GM23338 (cell line): Measurements from ENCODE around the gene ARFIP1.

Source experiments
- CREB1 ChIP-seq: fragments of 250-450 bp; sonication (Bioruptor Pico); IDR thresholded peaks from 2 replicates; pipeline ENCODE4 v1.5.0; 2020; ENCODE audit warnings: low read depth, mild to moderate bottlenecking, moderate library complexity
- CTCF ChIP-seq, 2 experiments: fragments of 200-600 bp in 1 of 2; sonication (generic) in 1 of 2; conservative IDR thresholded peaks; 2 replicates each; pipeline versions ENCODE4 v1.5.1 to v1.6.1; 2016 to 2017; ENCODE audit warnings: antibody characterized with exemption in 2 of 2, low read depth in 2 of 2, mild to moderate bottlenecking in 2 of 2, moderate library complexity in 1 of 2
- ETS1 ChIP-seq: IDR thresholded peaks from 2 replicates; pipeline ENCODE4 v1.6.1; 2016; ENCODE audit warnings: antibody characterized with exemption
- EZH2 ChIP-seq: fragments of 200-600 bp; sonication (generic); IDR thresholded peaks from one replicate; pipeline ENCODE4 v1.8.0; 2017; ENCODE audit warnings: antibody characterized with exemption, mild to moderate bottlenecking, low read depth; ENCODE audit not compliant: unreplicated experiment
- EZH2phosphoT487 ChIP-seq: fragments of 200-600 bp; sonication (generic); IDR thresholded peaks from one replicate; pipeline ENCODE4 v1.8.1; 2018; ENCODE audit warnings: antibody characterized with exemption; ENCODE audit not compliant: unreplicated experiment
- NANOG ChIP-seq: IDR thresholded peaks from 2 replicates; pipeline ENCODE4 v1.6.1; 2016; ENCODE audit warnings: antibody characterized with exemption, borderline replicate concordance
- POLR2AphosphoS5 ChIP-seq: IDR thresholded peaks from 2 replicates; pipeline ENCODE4 v1.6.1; 2016; ENCODE audit warnings: antibody characterized with exemption, low read depth
- REST ChIP-seq: IDR thresholded peaks from one replicate; pipeline ENCODE4 v1.6.1; 2018; ENCODE audit warnings: antibody characterized with exemption; ENCODE audit not compliant: unreplicated experiment
- ZNF331 ChIP-seq: fragments of 250-450 bp; sonication (Bioruptor Pico); IDR thresholded peaks from 2 replicates; pipeline ENCODE4 v1.5.0; 2020; ENCODE audit warnings: low read depth, mild to moderate bottlenecking, moderate library complexity

- TF ChIP-seq CTCF (conservative IDR thresholded peaks at IDR 0.05; ENCODE audit: low read depth in 2 of 2) (no peak), POLR2AphosphoS5 (no peak), ETS1 (no peak), EZH2 (no peak), ZNF331 (CRISPR knock-in tag) (no peak), REST (no peak), EZH2phosphoT487 (no peak), NANOG (no peak), CREB1 (CRISPR knock-in tag) (no peak)
Measured at GRCh38 chr4:152901205-152901604, 121.5 kb downstream of the ARFIP1 start.
